HG02938 (cell line): ENCODE results near the gene ZNF71.
"Not testable (repeated sequence)": the region's sequence is repeated elsewhere in the genome, so short reads cannot be mapped to it uniquely, and the experiment has no call there.

ENCODE experiments used
- ATAC-seq: cut with Tn5 transposase; IDR thresholded peaks from one replicate; pipeline ENCODE4 v1.9.1; 2021; ENCODE audit warnings: mild to moderate bottlenecking, moderate library complexity; ENCODE audit not compliant: unreplicated experiment

ZNF71 gene

DNA sequence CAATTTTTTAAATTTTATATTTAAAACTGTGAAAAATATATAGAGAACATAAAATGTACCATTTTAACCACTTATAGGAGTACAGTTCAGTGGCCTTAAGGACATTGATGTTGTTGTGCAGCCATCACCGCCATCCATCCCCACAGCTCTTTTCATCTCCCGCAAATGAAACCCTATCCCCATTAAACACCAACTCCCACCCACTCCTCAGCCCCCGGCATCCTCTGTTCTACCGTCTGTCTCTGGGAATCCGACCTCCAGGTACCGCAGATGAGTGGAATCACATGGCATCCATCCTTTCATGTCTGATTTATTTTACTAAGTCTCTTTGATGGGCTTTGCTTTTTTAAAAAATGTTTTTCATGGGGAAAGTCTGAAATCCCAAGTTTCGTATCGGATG lies 24.0 kb downstream of the ZNF71 start:
- ATAC-seq: no peak

DNA sequence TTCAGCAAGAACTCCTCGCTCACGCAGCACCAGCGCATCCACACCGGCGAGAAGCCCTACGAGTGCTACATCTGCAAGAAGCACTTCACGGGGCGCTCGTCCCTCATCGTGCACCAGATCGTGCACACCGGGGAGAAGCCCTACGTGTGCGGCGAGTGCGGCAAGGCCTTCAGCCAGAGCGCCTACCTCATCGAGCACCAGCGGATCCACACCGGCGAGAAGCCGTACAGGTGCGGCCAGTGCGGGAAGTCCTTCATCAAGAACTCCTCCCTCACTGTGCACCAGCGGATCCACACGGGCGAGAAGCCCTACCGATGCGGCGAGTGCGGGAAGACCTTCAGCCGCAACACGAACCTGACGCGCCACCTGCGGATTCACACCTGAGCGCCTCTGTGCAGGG lies 27.3 kb downstream of the ZNF71 start:
- no peak for ATAC-seq

DNA sequence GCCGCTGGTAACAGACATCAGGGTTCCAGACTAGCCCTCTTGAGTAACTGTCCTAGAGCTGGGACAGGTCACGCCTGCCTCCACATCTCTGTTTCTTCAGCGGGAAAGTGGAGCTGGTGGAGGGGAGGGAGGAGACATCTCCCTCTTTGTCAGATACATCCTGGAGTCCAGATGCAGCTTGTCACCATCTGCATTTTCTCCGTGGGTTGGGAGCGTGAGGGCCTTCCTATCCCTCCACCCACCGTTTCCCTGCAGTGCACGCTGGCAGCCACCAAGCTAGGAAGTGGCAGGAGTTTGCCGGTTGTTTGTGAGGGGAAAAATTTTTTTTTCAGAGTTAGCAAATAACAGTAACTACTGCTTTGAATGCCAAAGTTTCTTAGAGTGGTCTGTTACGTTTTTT lies 27.9 kb downstream of the ZNF71 start:
- no peak for ATAC-seq

DNA sequence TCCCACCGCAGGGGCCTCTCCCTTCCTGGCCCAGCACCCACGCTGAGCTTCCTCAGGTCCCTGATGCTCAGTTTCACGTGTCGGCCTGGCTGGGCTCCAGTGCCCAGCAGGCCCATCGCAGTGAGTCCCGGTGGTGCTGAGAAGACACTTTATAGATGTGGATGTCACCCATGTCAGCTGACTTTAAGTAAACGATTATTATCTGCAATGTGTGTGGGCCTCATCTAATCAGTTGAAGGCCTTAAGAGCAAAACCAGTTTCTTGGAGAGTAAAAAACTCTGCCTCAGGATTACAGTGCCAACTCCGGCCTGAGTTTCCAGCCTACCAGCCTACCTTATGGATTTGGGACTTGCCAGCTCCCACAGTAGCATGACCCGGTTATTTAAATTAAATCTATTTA lies 30.6 kb downstream of the ZNF71 start:
- no peak for ATAC-seq

DNA sequence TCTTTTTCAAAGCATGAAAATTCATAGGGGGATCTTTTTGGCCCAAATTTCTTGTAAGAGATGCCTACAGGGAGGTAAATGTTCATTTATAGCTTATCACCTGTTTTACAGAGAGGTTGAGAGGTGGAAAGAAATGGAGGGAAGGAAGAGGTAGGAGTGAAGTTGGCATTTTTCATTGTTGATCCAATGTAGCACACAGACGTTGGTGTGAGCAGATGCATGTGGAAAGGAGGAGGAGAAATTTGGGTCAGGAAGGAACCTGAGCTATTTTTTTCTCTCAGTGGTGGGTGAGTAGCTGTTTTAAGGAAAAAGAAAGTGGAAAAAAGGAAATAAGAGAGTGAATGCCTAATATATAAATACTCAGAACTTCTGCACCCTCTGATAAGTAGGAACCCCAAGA lies 37.9 kb downstream of the ZNF71 start:
- no peak for ATAC-seq

DNA sequence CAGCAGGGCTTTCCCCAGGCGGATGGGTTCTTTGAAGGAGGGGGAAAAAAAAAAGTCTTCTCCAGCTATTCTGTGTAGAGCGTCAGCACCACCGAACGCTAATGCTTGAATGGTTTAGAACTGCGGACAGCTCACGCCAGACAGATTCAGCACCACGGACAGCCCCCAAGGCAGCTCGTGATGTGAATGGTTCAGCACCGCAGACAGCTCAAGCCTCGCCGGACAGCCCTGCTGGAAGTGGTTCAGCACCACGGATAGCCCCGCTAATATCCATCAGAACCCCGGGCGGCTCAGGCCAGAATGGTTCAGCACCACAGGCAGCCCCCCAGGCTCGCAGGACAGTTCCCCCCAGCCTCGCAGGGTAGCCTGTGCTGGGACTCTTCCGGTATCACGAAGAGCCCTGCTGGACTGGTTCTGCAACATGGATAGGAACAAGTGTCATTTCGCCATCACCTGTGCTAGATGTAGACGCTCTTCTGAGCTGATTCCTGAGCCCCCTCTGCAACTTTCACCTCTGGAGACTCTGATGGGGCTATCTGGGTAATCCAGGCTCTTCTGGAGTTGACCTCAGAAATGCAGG lies 43.0 kb downstream of the ZNF71 start:
- ATAC-seq: no peak

DNA sequence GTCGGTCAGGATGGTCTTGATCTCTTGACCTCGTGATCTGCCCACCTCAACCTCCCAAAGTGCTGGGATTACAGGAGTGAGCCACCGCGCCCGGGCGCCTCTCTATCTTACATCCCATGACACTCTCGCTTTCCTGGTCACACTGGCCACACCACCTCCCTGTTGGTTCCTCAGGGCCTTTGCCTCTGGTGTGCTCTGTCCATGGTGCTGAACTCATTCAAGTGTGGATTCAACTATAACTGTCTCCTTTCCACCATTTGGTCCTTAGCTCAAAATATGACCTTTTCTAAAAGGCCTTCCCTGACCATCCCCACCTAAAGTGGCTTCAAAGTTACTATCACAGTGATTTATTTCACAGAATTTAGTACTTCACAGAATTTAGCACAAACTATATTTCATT lies 44.1 kb downstream of the ZNF71 start:
- no peak for ATAC-seq

DNA sequence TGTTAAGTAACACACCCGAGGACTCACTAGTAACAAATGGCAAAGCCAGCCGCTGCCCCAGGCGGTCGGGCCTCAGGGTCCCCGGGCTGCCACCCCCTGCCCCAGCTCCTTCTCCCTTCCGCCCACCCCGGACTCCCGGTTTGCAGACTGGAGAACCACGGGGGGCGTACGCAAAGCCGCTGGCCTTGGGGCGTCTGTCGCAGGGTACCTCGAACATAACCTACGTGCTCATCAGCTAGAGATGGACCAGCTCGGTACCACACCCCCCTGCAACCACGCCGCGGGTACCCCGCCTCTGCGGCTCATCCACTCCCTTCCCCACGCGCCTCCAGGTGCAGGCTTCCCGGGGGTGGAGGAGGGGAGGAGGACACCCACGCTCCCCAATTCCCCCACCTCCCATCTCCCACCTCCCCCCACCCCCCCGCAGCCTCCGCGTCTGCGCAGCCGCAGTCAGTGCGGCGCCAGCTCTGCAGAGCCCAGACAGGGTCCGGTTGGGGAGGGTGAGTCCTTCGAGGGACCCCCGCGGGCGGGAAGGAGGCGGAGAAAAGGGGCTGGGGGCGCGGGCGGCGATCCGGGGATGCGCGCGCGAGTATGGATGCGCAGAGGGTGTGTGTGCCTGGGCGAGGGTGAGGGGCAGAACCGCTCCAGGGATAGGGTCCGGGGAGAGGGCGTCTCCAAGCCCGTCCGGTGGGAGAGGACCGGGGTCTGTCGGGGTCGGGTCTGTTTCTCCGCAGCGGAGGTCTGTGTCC lies 47.8 kb downstream of the ZNF71 start, which contains the start of gene SMIM17:
Gene SMIM17 (plus strand): TSS at position 449 of the 749 bp plus-strand sequence. CDS start 2,509 bp downstream, outside the sequence.
- no peak for ATAC-seq

DNA sequence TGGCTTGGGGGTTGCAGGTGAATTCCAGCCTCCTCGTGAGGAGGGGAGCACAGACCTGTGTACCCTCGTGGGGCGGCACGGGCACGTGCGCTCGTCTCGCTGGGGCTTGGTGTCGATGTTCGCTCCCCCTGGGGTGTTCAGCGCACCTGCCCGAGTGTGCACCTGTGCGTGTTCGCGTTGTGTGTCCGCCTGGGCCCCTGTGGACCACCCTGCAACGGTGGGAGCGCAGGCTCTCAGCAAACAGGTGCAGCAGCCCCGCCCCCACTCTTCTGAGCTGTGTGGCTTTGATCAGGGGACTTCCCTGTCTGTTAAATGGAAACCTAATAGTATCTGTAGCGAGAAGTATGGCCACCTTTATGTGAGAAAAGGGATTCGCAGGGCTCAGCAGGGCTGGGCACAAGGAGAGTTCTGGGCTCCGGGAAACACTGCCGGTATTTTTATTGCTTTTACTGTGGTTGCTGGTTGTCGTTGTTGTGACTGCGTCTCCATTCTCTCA lies 48.4 kb downstream of the ZNF71 start:
- no peak for ATAC-seq

DNA sequence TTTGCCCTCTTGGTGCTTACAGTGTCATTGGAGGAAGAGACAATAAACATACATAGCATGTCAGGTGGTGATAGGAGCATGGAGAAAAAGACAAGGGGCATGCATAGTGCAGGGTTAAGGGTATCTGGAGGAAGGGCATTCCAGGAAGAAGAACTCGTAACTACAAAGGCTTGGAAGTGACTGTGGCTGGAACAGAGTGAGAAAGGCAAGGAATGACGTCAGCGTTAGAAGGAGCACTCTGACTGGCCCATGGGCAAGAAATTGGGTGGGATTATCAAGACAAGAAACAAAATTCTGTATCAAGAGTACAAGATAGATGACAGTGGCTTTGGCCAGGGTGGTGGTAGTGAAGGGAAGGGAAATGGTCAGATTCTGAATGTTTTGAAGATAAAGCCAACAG lies 59.0 kb downstream of the ZNF71 start:
- no peak for ATAC-seq

DNA sequence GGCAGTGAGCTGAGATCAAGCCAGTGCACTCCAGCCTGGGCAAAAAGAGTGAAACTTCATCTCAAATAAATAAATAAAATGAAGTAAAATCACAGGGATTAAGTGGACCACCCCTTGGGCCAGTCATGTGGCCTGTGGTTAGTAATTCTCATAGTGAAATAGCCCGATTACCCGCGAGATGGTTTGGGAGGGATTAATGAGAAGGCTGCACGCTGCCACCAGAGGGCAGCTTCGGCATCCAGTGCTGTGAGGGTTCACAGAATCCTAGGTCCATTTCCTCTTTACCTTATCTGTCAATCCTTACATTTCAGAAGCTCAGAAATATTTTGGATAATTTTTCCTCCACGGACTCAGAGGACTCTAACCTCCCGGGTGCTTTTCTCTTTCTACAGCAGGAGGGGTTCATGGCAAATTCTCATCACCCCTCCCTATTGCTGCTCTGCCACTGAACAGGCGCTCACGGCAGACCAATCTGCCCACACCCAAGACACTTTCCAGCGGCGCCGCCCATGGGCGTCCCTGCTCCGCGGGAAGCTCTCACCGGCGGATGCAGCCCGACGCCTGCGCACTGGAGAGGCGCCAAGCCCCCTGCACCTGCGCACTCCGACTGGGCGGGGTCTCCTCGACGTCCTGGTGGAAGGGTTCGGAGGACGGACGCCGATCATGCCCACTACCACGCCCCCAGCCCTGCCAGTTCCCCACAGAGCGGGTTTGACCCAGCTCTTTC lies 65.4 kb downstream of the ZNF71 start:
- ATAC-seq: no peak

DNA sequence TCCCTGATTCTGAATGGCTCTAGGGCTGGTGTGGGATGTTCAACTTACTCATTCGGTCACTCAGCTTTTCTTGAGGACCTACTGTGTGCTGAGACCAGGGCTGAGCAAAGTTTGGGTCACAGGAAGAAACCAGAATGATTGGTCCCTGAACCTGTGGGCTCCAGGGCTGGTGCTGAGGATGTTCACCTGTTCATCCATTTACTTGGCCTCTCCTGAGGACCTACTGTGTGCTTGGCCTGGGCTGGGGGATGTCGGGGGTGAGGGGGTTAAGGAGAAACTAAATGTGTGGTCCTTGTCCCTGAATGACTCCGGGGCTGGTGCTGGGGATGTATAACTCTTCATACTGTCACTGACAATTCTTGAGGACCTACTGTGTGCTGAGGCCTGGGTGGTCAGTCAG lies 66.1 kb downstream of the ZNF71 start:
- no peak for ATAC-seq

DNA sequence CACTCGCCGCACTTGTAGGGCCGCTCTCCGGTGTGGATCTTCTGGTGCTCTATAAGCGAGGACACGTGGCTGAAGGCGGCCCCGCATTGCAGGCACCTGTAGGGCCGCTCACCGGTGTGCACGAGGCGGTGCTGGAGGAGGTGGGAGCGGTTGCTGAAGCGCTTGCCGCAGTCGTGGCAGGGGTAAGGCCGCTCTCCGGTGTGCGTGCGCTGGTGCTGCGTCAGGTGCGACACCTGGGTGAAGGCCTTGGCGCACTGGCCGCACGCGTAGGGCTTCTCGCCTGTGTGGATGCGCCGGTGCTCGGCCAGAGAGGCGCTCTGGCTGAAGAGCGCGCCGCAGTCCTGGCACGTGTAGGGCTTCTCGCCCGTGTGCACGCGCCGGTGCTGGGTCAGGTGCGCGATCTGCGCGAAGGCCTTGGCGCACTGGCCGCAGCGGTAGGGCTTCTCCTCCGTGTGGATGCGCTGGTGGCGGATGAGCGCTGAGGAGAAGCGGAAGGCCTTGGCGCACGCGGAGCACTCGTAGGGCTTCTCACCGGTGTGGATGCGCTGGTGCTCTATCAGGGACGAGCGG lies 68.9 kb downstream of the ZNF71 start:
- no peak for ATAC-seq

DNA sequence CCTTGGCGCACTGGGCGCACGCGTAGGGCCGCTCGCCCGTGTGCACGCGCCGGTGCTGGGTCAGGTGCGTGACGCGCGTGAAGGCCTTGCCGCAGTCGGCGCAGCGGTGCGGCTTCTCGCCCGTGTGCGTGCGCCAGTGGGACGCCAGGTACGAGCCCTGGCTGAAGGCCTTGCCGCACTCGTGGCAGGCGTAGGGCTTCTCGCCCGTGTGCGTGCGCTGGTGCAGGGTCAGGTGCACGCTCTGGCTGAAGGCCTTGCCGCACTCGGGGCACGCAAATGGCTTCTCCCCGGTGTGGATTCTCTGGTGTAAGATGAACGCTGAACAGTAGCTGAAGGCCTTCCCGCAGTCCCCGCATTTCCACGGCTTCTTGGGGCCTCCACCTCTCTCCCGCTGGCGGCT lies 69.4 kb downstream of the ZNF71 start:
- no peak for ATAC-seq

DNA sequence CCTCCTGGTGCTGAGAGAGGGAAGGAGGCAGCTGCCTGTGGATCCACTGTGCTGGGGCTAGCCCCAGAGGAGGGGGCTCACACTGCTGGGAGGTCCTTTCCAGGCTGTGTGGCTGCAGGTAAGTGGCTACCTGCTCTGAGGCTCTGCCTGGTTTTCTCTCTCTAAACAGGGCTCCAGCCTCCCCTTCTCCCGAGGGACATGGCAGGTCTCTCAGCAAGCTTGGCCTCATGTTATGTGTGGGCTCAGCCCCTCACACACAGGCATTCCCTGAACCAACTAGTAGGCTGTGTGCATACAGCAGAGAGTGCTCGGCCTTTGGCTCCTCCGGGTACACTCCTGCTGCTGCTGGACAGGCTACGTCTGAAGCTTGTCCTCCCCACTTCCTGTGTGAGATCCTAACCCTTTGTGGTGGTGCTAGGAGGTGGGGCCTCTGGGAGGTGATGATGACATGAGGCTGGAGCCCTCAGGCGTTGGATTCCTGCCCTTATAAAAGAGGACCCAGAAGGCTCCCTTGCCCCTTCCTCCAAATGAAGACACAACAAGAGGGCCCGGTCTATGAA lies 72.3 kb downstream of the ZNF71 start:
- ATAC-seq: no peak

DNA sequence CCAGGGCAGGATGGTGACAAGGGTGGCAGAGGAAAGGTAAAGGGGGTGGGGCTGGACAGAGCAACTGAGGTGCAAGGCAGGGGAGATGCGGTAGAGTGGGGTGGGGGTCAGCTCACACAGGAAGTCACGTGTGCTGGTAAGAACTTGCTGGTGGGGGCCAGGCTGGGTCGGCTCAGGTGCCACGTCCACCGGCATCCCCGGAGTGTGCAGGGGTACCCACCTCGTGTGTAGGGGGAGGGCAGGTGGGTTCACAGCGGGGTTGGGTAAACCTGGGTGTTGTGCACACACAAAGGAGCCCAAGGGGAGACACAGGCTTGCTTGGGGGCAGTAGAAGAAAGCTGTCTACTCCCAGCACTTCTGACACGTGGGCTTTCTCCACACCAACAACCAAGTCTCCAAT lies 73.6 kb downstream of the ZNF71 start:
- no peak for ATAC-seq

DNA sequence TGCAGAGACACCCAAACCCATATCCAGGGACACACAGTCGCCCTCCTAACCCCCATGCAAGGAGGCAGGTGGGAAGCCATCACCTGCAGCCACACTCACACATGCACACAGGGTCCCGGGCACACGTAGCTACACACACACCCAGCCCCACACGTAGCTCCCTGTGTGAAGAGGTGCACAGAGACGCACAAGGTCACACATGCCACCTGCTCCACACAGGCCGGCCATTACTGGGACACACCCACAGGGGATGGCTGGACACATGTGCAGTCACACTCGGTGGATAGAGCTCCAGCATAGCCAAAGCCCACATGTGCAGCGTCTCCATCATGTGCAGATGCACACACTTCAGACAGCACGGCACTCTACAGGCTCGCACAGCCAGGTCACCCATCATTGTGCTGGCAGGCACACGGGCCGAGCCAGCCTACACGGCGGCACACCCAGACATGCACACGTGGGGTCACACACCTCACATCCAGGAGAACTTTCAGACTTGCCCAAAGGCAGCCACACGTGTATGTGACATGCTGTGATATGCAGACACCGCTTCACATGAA lies 75.4 kb downstream of the ZNF71 start:
- ATAC-seq: no peak

DNA sequence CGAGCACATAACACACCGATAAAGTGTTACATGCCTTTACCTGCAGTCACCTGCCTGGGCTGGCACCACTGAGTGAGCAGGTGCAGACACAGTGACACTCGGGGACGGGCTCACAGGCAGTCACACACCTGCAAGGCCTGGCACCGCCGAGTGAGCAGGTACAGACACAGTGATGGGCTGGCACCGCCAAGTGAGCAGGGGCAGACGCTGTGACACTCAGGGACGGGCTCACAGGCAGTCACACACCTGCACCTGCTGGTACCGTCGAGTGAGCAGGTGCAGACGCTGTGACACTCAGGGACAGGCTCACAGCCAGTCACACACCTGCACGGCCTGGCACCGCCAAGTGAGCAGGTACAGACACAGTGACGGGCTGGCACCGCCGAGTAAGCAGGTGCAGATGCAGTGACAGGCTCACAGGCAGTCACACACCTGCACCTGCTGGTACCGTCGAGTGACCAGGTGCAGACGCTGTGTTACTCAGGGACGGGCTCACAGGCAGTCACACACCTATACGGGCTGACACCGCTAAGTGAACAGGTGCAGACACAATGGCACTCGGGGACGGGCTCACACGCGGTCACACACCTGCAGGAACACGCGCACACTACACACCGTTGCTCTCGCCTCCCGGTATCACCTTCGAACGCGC lies 76.0 kb downstream of the ZNF71 start:
- no peak for ATAC-seq

DNA sequence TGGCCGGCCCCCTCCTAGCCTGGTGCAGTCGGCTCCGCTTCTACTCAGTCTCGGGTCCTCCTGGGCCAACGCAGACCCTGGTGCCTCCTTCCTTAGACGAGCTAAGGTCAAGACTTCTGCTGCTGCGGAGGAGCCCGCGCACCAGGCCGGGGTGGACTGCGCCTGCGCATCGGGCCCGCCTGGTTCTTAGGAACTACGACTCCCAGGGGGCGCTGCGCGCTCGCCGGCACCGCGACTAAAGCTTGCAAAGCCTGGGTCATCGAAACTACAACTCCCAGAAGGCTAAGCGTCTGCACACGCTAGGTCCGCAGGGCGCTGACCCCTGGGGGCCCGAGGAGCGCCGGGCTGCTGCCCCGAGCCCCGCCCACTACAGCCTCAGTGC lies 76.5 kb downstream of the ZNF71 start, which contains the start of gene ZNF835:
Gene ZNF835 (minus strand): TSS at position 145 of the 382 bp plus-strand sequence. CDS start 6,559 bp downstream, outside the sequence.
- no peak for ATAC-seq

DNA sequence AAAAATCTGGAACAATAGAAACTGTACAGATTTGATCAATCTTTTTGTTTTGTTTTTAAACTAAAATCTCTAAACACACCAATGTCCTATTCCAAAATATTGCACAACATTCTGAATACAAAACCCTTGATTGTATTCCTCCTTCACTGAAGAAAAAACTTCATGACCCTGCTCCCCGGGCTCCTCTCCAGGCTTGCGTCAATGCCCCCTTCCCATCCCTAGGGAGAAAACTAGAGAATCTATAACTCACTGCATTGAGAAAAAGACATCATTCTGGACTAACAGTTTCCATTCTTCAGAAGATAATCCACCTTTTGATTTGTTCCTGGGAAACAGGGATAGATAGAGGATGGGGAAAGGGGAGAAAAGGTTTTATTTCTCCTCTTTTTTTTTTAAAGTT lies 77.5 kb downstream of the ZNF71 start:
- ATAC-seq: not testable (repeated sequence)
